ENCODE measurements around the gene NCKAP5. TPM values are rescaled to one million over a fixed set of nuclear protein-coding genes. Genes with fewer than 3 reads are reported as not detected.

The NCKAP5 gene
- total and polyA plus RNA-seq, 9 of the 15 experiments (the other 6 are each of a cell fraction or from before 2014, with no cell fraction given) = not detected

GRCh38 chr2:133045787-133046186 lies 522.5 kb downstream of the NCKAP5 start:
- BruUV-seq (replicated peaks) = no TSS peak
- FAIRE-seq = no peak
- no peaks in the 10 kb centered on the region for H3K9me3 ChIP-seq (replicated peaks; ENCODE audit: control insufficient read depth, insufficient read depth, low read depth, low read length)

More at GRCh38 chr2:133045787-133046186, 522.5 kb downstream of the NCKAP5 start:
- intact Hi-C loops (cut with micrococcal nuclease) = no loop called here
- in situ Hi-C loops (cut with MboI) = no loop called here
- Histone ChIP-seq H3K4me1 (replicated peaks in 1 of 2; ENCODE audit: control insufficient read depth in 2 of 2, insufficient read depth in 2 of 2, low read length in 2 of 2) (no peaks in the 10 kb centered on the region), H3K4me2 (ENCODE audit: insufficient read depth, low read length) (no peak overlapping the region), H3K9ac (ENCODE audit: insufficient read depth in 1 of 2, low read depth in 2 of 2, low read length in 2 of 2) (no peak overlapping the region), H3K27me3 (ENCODE audit: control insufficient read depth in 2 of 2, insufficient read depth in 2 of 2, low read length in 2 of 2) (no peaks in the 10 kb centered on the region), H3K4me3 (no peak overlapping the region), H2AFZ (ENCODE audit: low read depth, low read length) (no peak overlapping the region), H3K9me1 (ENCODE audit: control insufficient read depth, insufficient read depth, low read length) (no peaks in the 10 kb centered on the region), H3K79me2 (ENCODE audit: control insufficient read depth, insufficient read depth, low read length) (no peaks in the 10 kb centered on the region), H3K36me3 (ENCODE audit: control insufficient read depth, insufficient read depth, low read length) (no peaks in the 10 kb centered on the region), H4K20me1 (replicated peaks; ENCODE audit: control insufficient read depth, insufficient read depth, low read length) (no peaks in the 10 kb centered on the region), H3K27ac (ENCODE audit: extremely low read depth, low read depth, low read length) (no peak overlapping the region)
- POLR2A ChIA-PET = no interaction called here
- no peak for TF ChIP-seq FUS (optimal IDR thresholded peaks at IDR 0.05; ENCODE audit: low read depth, low read length)
- TF ChIP-seq GTF2F1 (IDR thresholded peaks at IDR 0.05; ENCODE audit: low read depth, low read length) = no peak
- TF ChIP-seq CXXC5 (CRISPR knock-in tag; IDR thresholded peaks at IDR 0.05) = no peak
- no peak for TF ChIP-seq BHLHE40 (IDR thresholded peaks at IDR 0.05; ENCODE audit: low read length)
- TF ChIP-seq ZNF507 (tag; conservative IDR thresholded peaks at IDR 0.05) = no peak
- TF ChIP-seq PHB2 (IDR thresholded peaks at IDR 0.05; ENCODE audit: low read depth) = no peak
- TF ChIP-seq ZNF778 (CRISPR knock-in tag; IDR thresholded peaks at IDR 0.05) = no peak
- TF ChIP-seq EGR1 (conservative IDR thresholded peaks at IDR 0.05) = no peak
- no peak for TF ChIP-seq NFE2L1 (tag; IDR thresholded peaks at IDR 0.05; ENCODE audit: borderline replicate concordance, low read depth)
- no peak for TF ChIP-seq TCFL5 (CRISPR knock-in tag; conservative IDR thresholded peaks at IDR 0.05)
- TF ChIP-seq CBX1 (IDR thresholded peaks at IDR 0.05; ENCODE audit: low read depth) = no peak
- no peak for TF ChIP-seq PCBP1 (IDR thresholded peaks at IDR 0.05; ENCODE audit: low read depth, low read length, poor library complexity, severe bottlenecking)
- TF ChIP-seq GABPA (tag; conservative IDR thresholded peaks at IDR 0.05; ENCODE audit: low read depth) = no peak
- no peak for TF ChIP-seq ZNF75A (CRISPR knock-in tag; IDR thresholded peaks at IDR 0.05)
- TF ChIP-seq JUND (IDR thresholded peaks at IDR 0.05; ENCODE audit: borderline replicate concordance, low read depth, low read length) = no peak
- TF ChIP-seq JUND (tag; IDR thresholded peaks at IDR 0.05; ENCODE audit: borderline replicate concordance, low read depth, low read length) = no peak
- TF ChIP-seq POLR2A (conservative IDR thresholded peaks at IDR 0.05) = no peak
- TF ChIP-seq ZNF274 (IDR thresholded peaks at IDR 0.05; ENCODE audit: borderline replicate concordance, low read depth, low read length) = no peak
- TF ChIP-seq FOXJ3 (CRISPR knock-in tag; IDR thresholded peaks at IDR 0.05) = no peak
- TF ChIP-seq TBP (optimal IDR thresholded peaks at IDR 0.05; ENCODE audit: low read depth, low read length) = no peak
- TF ChIP-seq, protein P1, sequence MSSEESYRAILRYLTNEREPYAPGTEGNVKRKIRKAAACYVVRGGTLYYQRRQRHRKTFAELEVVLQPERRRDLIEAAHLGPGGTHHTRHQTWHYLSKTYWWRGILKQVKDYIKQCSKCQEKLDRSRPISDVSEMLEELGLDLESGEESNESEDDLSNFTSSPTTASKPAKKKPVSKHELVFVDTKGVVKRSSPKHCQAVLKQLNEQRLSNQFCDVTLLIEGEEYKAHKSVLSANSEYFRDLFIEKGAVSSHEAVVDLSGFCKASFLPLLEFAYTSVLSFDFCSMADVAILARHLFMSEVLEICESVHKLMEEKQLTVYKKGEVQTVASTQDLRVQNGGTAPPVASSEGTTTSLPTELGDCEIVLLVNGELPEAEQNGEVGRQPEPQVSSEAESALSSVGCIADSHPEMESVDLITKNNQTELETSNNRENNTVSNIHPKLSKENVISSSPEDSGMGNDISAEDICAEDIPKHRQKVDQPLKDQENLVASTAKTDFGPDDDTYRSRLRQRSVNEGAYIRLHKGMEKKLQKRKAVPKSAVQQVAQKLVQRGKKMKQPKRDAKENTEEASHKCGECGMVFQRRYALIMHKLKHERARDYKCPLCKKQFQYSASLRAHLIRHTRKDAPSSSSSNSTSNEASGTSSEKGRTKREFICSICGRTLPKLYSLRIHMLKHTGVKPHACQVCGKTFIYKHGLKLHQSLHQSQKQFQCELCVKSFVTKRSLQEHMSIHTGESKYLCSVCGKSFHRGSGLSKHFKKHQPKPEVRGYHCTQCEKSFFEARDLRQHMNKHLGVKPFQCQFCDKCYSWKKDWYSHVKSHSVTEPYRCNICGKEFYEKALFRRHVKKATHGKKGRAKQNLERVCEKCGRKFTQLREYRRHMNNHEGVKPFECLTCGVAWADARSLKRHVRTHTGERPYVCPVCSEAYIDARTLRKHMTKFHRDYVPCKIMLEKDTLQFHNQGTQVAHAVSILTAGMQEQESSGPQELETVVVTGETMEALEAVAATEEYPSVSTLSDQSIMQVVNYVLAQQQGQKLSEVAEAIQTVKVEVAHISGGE (CRISPR knock-in tag; IDR thresholded peaks at IDR 0.05) = no peak
- CTCF ChIA-PET (ENCODE audit: low intra/inter-chr PET ratio) = no interaction called here
- DNase-seq (ENCODE audit: extremely low read depth in 1 of 4, low spot score in 3 of 4) = no peak
- WGBS (ENCODE audit: insufficient coverage, low coverage, missing lambda C conversion rate) = 0% methylated on average over 5 of the region's 5 CpGs
- ATAC-seq = no peak

All from K562 (cell line).